PC-9 (cell line): ENCODE measurements around the gene XBP1.
"Not testable (repeated sequence)": the region's sequence is repeated elsewhere in the genome, so short reads cannot be mapped to it uniquely, and the experiment has no call there.

ENCODE experiments used
- EZH2 ChIP-seq: fragments of 200-600 bp; sonication (generic); IDR thresholded peaks from 2 replicates; pipeline ENCODE4 v1.8.0; 2017; ENCODE audit warnings: antibody characterized with exemption, low read depth
- TF ChIP-seq, protein P1 (sequence below): fragments of 200-600 bp; sonication (generic); conservative IDR thresholded peaks from 2 replicates; pipeline ENCODE4 v1.6.1; 2017; ENCODE audit warnings: mixed run types, antibody characterized with exemption, mild to moderate bottlenecking, moderate library complexity

DNA sequence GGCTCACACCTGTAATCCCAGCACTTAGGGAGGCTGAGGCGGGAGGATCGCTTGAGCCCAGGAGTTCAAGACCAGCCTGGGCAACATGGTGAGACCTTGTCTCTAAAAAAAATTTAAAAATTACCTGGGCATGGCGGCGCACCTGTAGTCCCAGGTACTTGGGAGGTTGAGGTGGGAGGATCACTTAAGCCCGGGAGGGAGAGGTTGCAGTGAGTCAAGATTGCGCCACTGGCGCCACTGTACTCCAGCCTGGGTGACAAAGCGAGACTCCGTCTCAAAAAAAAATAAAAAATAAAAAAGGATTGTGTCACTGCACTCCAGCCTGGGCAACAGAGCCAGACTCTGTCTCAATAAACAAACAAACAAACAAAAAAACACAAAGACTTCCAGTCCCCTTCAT is 24.1 kb upstream of the XBP1 start:
- TF ChIP-seq EZH2 = not testable (repeated sequence)
- TF ChIP-seq, protein P1, sequence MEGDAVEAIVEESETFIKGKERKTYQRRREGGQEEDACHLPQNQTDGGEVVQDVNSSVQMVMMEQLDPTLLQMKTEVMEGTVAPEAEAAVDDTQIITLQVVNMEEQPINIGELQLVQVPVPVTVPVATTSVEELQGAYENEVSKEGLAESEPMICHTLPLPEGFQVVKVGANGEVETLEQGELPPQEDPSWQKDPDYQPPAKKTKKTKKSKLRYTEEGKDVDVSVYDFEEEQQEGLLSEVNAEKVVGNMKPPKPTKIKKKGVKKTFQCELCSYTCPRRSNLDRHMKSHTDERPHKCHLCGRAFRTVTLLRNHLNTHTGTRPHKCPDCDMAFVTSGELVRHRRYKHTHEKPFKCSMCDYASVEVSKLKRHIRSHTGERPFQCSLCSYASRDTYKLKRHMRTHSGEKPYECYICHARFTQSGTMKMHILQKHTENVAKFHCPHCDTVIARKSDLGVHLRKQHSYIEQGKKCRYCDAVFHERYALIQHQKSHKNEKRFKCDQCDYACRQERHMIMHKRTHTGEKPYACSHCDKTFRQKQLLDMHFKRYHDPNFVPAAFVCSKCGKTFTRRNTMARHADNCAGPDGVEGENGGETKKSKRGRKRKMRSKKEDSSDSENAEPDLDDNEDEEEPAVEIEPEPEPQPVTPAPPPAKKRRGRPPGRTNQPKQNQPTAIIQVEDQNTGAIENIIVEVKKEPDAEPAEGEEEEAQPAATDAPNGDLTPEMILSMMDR = not testable (repeated sequence)
